ENCODE results near the gene VSTM2L. TPM values are rescaled to one million over a fixed set of nuclear protein-coding genes. Genes with fewer than 3 reads are reported as not detected.

The VSTM2L gene
- polyA plus RNA-seq, 1 donor (not counting 4 experiments of a cell fraction or from before 2014, with no cell fraction given) = 0.75 TPM

GRCh38 chr20:37892001-37892400 is 10.9 kb upstream of the VSTM2L start:
- no peaks in the 10 kb centered on the region for H4K20me1 ChIP-seq (ENCODE audit: control insufficient read depth, extremely low read depth, insufficient read depth, low read length)
- FAIRE-seq = no peak

GRCh38 chr20:37893566-37894241 is 9.2 kb upstream of the VSTM2L start:
- no peak for FAIRE-seq
- H3K9ac ChIP-seq (ENCODE audit: control insufficient read depth, extremely low read depth, insufficient read depth, low read length) = no peak overlapping the region
- H3K4me1 ChIP-seq (ENCODE audit: control insufficient read depth, extremely low read depth, insufficient read depth, low read length) = peaks cover 15% of the 10 kb centered on the region
- H3K4me3 ChIP-seq (ENCODE audit: control insufficient read depth in 2 of 3, extremely low read depth in 1 of 3, insufficient read depth in 2 of 3, low read depth in 1 of 3, low read length in 3 of 3) = no peak overlapping the region
- H3K36me3 ChIP-seq (ENCODE audit: control insufficient read depth in 2 of 2, extremely low read depth in 1 of 2, insufficient read depth in 2 of 2, low read length in 2 of 2) = no peaks in the 10 kb centered on the region
- no peaks in the 10 kb centered on the region for H3K9me3 ChIP-seq (ENCODE audit: control insufficient read depth, low read depth, low read length)
- dilution Hi-C loops (cut with MboI; ENCODE audit: extremely low pct_ligation_motif_present, low sequenced_read_pairs) = no loop called here
- H3K27me3 ChIP-seq (ENCODE audit: control insufficient read depth, extremely low read depth, insufficient read depth, low read length) = peaks cover 4% of the 10 kb centered on the region
- DNase-seq (ENCODE audit: low read depth, low spot score) = no peak
- H3K9me1 ChIP-seq (ENCODE audit: control insufficient read depth, extremely low read depth, insufficient read depth, low read length) = no peaks in the 10 kb centered on the region
- no peaks in the 10 kb centered on the region for H4K20me1 ChIP-seq (ENCODE audit: control insufficient read depth, extremely low read depth, insufficient read depth, low read length)
- TF ChIP-seq CTCF (optimal IDR thresholded peaks at IDR 0.05 in 1 of 3, IDR thresholded peaks at IDR 0.05 in 1 of 3, conservative IDR thresholded peaks at IDR 0.05 in 1 of 3; ENCODE audit: extremely low read depth in 1 of 3, insufficient read depth in 2 of 3, low read length in 3 of 3) (no peak), EZH2 (IDR thresholded peaks at IDR 0.05; ENCODE audit: low read length) (no peak)
- no peaks in the 10 kb centered on the region for H3K79me2 ChIP-seq (ENCODE audit: control insufficient read depth, insufficient read depth, low read length)
- no peak overlapping the region for H3K4me2 ChIP-seq (ENCODE audit: control insufficient read depth, extremely low read depth, insufficient read depth, low read depth, low read length)
- no peak overlapping the region for H3K27ac ChIP-seq (ENCODE audit: control insufficient read depth, insufficient read depth, low read length)
- H2AFZ ChIP-seq (ENCODE audit: control insufficient read depth, low read length) = no peak overlapping the region

More at GRCh38 chr20:37892001-37892400, 10.9 kb upstream of the VSTM2L start:
- TF ChIP-seq CTCF (optimal IDR thresholded peaks at IDR 0.05 in 1 of 3, IDR thresholded peaks at IDR 0.05 in 1 of 3, conservative IDR thresholded peaks at IDR 0.05 in 1 of 3; ENCODE audit: extremely low read depth in 1 of 3, insufficient read depth in 2 of 3, low read length in 3 of 3) = no peak
- no peak for TF ChIP-seq EZH2 (IDR thresholded peaks at IDR 0.05; ENCODE audit: low read length)
- DNase-seq (ENCODE audit: low read depth, low spot score) = no peak
- H3K36me3 ChIP-seq (ENCODE audit: control insufficient read depth in 2 of 2, extremely low read depth in 1 of 2, insufficient read depth in 2 of 2, low read length in 2 of 2) = no peaks in the 10 kb centered on the region
- no peak overlapping the region for H3K27ac ChIP-seq (ENCODE audit: control insufficient read depth, insufficient read depth, low read length)
- H2AFZ ChIP-seq (ENCODE audit: control insufficient read depth, low read length) = no peak overlapping the region
- H3K79me2 ChIP-seq (ENCODE audit: control insufficient read depth, insufficient read depth, low read length) = no peaks in the 10 kb centered on the region
- H3K4me3 ChIP-seq (ENCODE audit: control insufficient read depth in 2 of 3, extremely low read depth in 1 of 3, insufficient read depth in 2 of 3, low read depth in 1 of 3, low read length in 3 of 3) = no peak overlapping the region
- H3K27me3 ChIP-seq (ENCODE audit: control insufficient read depth, extremely low read depth, insufficient read depth, low read length) = peaks cover 4% of the 10 kb centered on the region
- no peak overlapping the region for H3K9ac ChIP-seq (ENCODE audit: control insufficient read depth, extremely low read depth, insufficient read depth, low read length)
- H3K4me1 ChIP-seq (ENCODE audit: control insufficient read depth, extremely low read depth, insufficient read depth, low read length) = peaks cover 5% of the 10 kb centered on the region
- dilution Hi-C loops (cut with MboI; ENCODE audit: extremely low pct_ligation_motif_present, low sequenced_read_pairs) = no loop called here
- H3K9me3 ChIP-seq (ENCODE audit: control insufficient read depth, low read depth, low read length) = no peaks in the 10 kb centered on the region
- H3K9me1 ChIP-seq (ENCODE audit: control insufficient read depth, extremely low read depth, insufficient read depth, low read length) = no peaks in the 10 kb centered on the region
- no peak overlapping the region for H3K4me2 ChIP-seq (ENCODE audit: control insufficient read depth, extremely low read depth, insufficient read depth, low read depth, low read length)
